NAMALWA (cell line): ENCODE results near the gene CLEC14A.

ENCODE experiments used
- DNase-seq: peaks from one replicate; pipeline ENCODE4 v3.0.0-alpha.2; 2015; ENCODE audit warnings: low spot score

The CLEC14A gene

DNA sequence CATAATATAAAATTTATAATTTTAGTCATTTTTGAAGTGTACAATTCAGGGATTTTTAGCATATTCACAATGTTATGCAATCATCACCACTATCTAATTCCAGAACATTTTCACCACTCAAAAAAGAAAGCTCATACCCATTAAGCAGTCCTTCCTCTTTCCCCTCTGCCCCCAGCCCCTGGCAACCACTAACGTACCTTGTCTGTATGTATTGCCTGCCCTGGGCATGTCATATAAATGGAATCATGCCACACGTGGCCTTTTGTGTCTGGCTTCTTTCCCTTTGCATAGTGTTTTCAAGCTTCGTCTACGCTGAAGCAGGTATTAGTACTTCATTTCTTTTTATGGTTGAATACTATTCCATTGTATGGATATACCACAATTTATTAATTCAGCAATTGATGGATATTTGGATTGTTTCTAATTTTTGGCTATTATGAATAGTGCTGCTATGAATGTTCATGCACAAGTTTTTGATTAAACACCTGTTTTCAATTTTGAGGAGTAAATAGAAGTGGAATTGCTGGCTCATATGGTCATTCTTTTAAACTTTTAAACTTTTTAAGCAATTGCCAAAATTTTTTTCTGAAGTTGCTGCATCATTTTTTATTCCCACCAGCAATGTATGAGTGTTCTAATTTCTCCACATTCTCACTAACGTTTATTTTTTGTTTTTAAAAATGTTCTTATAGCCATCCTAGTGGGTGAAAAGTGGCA, 49.8 kb downstream of the CLEC14A start:
- no peak for DNase-seq

DNA sequence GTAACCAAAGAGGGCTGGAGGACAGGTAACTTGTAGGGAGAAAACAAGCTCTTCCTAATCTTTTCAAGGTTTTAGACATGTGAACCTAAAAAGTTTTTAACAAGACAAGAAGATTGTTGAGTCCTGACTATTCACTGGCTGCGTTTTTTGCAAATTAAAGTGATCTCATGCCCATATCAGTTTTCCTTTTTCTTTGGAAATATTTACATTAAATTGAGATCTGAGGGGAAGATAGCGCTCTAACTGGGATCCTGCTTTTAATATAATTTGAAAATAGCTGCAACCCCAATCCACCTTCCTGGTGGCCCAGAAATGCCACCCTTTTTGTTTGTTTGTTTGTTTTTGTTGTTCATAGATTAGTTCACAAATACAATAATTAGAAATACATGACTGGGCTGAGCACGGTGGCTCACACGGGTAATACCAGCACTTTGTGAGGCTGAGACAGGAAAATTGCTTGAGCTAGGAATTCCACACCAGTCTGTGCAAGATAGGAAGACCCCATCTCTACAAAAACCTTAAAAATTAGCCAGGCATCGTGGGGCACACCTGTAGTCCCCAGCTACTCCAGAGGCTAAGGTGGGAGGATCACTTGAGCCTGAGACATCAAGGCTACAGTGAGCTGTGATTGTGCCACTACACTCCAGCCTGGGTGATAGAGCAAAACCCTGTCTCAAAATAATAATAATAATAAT, 50.6 kb downstream of the CLEC14A start:
- DNase-seq: no peak

DNA sequence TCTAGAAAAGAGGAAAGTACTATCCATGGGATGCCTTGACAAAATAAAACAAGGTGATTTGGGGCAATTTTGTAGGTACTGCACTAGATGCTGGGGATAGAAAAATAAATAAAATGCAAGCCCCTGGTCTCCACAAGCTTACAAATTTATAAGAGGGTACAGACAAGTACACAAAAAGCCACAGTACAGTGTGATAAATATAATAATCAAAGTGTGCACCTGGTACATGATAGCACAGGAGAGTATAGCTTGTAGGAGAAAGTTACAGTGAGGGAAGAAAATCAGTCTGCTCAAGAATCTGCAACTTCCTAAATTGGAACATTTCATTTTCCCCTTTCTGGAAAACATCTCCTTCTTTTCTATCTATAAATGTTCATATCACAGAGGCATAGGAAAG, 51.2 kb downstream of the CLEC14A start:
- DNase-seq: no peak
